Gastrocnemius medialis (tissue), 4 donors: ENCODE results near the gene KRT75. TPM values are rescaled to one million over a fixed set of nuclear protein-coding genes. Genes with fewer than 3 reads are reported as not detected.

Experiments
- ATAC-seq, 2 donors: fragments of 150-250 bp; one replicate each; pipeline ENCODE4 v1.9.1; 2016
- DNase-seq, 2 donors: peaks; one replicate each; pipeline ENCODE4 v3.0.0-alpha.2; 2019
- H3K27ac ChIP-seq, 4 donors: fragments of 200-600 bp; sonication (generic); 1 replicate in 1 of 4; 2 replicates in 3 of 4; pipeline ENCODE4 v1.5.1; 2016 to 2018; ENCODE audit warnings: mild to moderate bottlenecking in 2 of 4, moderate library complexity in 1 of 4
- H3K27me3 ChIP-seq, 3 donors: fragments of 200-600 bp; sonication (generic) in 2 of 3; 1 replicate in 1 of 3; 2 replicates in 2 of 3; pipeline versions ENCODE4 v1.5.1 to v1.6.0; 2016 to 2019; ENCODE audit warnings: mild to moderate bottlenecking in 1 of 3, moderate library complexity in 1 of 3
- H3K36me3 ChIP-seq, 2 donors: fragments of 200-600 bp; sonication (generic) in 1 of 2; one replicate each; pipeline ENCODE4 v1.5.1; 2017 to 2018
- H3K4me1 ChIP-seq, 2 donors: fragments of 200-600 bp; sonication (generic) in 1 of 2; one replicate each; pipeline ENCODE4 v1.5.1; 2016 to 2017; ENCODE audit warnings: mild to moderate bottlenecking in 2 of 2
- H3K4me3 ChIP-seq, 4 donors: fragments of 200-600 bp; sonication (generic) in 3 of 4; 1 replicate in 1 of 4; 2 replicates in 3 of 4; pipeline ENCODE4 v1.5.1; 2016 to 2019; ENCODE audit warnings: mild to moderate bottlenecking in 2 of 4
- H3K9me3 ChIP-seq, 3 donors: fragments of 200-600 bp; sonication (generic) in 2 of 3; 1 replicate in 1 of 3; 2 replicates in 2 of 3; pipeline ENCODE4 v1.5.1; 2016 to 2019
- POLR2A ChIP-seq, 2 donors: fragments of 450-650 bp; IDR thresholded peaks; one replicate each; pipeline ENCODE4 v1.6.1; 2017; ENCODE audit warnings: antibody characterized with exemption in 2 of 2, mild to moderate bottlenecking in 2 of 2, moderate library complexity in 2 of 2
- in situ Hi-C, 4 donors: fragments of 200-750 bp; cut with MboI; loops; one replicate each; pipeline versions ENCODE4 v1.15.0 to v1.8.0; 2017; ENCODE audit warnings: low sequenced_read_pairs in 4 of 4
- intact Hi-C: fragments of 100-400 bp; cut with DNase I; formaldehyde crosslinking; loops from one replicate; pipeline ENCODE4 v1.15.1; 2023; ENCODE audit warnings: low total_unique reads
- total RNA-seq, 4 donors: library from RNA; depleted of rRNA; stranded (reverse); fragments of >200 nt; gene quantifications; one replicate each; pipeline versions ENCODE4 v1.1.0 to v1.2.3, GENCODE V29; 2016
- TF ChIP-seq, protein P1 (sequence below), 5 experiments: fragments of 450-650 bp in 3 of 5; fragments of 200-600 bp in 2 of 5; sonication (generic) in 2 of 5; IDR thresholded peaks in 4 of 5; conservative IDR thresholded peaks in 1 of 5; 1 replicate in 4 of 5; 2 replicates in 1 of 5; pipeline ENCODE4 v1.5.1; 2016 to 2019; ENCODE audit warnings: antibody characterized with exemption in 5 of 5, mild to moderate bottlenecking in 3 of 5, moderate library complexity in 3 of 5

KRT75 gene
- total RNA-seq, 4 donors from 2014 or later, result not detected

DNA sequence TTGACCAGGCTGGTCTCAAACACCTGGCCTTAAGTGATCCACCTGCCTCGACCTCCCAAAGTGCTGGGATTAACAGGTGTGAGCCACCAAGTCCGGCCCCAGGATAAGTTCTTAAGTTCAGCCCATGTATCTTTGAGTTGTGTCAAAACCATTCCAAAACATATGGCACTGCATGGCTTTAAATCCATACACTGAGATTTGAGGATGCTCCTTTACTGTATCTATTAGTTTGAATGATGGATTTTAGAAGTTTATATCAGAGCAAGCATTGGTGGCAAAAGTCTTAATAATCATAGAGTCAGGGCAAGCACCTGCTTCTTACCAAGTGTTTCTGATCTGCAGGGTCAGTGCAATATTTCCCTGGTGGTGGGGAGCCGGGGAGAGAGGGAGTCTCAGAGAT lies 11.7 kb upstream of the KRT75 start:
- Histone ChIP-seq H3K4me3 (no peak overlapping the region), H3K27ac (no peak overlapping the region), H3K9me3 (no peaks in the 10 kb centered on the region), H3K36me3 (no peaks in the 10 kb centered on the region), H3K27me3 (peaks cover 0 to 5% (median 0%) of the 10 kb centered on the region in 3 donors), H3K4me1 (no peaks in the 10 kb centered on the region)
- TF ChIP-seq, protein P1, sequence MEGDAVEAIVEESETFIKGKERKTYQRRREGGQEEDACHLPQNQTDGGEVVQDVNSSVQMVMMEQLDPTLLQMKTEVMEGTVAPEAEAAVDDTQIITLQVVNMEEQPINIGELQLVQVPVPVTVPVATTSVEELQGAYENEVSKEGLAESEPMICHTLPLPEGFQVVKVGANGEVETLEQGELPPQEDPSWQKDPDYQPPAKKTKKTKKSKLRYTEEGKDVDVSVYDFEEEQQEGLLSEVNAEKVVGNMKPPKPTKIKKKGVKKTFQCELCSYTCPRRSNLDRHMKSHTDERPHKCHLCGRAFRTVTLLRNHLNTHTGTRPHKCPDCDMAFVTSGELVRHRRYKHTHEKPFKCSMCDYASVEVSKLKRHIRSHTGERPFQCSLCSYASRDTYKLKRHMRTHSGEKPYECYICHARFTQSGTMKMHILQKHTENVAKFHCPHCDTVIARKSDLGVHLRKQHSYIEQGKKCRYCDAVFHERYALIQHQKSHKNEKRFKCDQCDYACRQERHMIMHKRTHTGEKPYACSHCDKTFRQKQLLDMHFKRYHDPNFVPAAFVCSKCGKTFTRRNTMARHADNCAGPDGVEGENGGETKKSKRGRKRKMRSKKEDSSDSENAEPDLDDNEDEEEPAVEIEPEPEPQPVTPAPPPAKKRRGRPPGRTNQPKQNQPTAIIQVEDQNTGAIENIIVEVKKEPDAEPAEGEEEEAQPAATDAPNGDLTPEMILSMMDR (IDR thresholded peaks at IDR 0.05 in 4 of 5, conservative IDR thresholded peaks at IDR 0.05 in 1 of 5), result no peak
- TF ChIP-seq POLR2A (IDR thresholded peaks at IDR 0.05), result no peak
- no peak for DNase-seq
- intact Hi-C loops (no loop called here), in situ Hi-C loops (no loop called here)
- ATAC-seq, result no peak

DNA sequence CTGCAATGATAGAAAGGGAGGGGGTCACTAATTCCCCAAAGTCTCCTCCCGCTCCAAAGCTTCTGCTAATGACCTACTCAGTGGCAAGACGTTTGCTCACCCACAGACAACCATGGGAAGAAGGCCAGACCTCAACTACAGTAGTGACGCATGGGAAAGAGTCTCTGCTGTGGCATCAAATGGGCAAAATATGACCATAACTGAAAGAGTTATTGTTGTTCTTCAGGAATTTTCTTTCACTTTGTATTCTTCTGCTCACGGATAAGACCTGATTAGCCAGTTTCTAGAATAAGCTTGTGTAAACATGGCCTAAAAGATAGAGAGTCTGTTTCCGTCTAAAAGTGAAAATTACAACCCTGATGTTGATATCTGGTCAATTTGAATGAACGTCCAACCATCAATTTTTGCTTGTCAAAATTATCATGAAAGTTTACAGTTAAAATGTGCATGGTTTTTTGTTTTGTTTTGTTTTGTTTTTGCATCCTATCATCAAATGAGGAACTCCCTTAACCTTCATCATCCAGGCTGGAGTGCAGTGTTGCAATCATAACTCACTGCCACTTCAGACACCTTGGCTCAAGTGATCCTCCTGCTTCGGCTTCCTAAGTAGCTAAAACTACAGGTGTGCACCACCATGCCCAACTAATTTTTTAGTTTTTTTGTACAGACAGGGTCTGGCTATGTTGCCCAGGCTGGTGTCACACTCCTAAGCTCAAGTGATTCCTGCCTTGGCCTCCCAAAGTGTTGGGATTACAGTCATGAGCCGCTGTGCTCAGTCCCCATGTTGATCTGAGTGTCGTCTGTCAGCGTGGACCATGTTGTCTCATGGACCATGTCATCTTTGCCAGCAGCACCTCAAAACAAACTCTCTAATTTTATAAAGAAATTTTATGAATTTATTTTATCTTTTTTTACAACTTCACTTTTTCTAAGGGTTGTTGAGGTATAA lies 10.8 kb upstream of the KRT75 start:
- Histone ChIP-seq H3K4me3 (no peak overlapping the region), H3K36me3 (no peaks in the 10 kb centered on the region), H3K9me3 (no peaks in the 10 kb centered on the region), H3K27ac (no peak overlapping the region), H3K27me3 (peaks cover 0 to 5% (median 0%) of the 10 kb centered on the region in 3 donors), H3K4me1 (no peaks in the 10 kb centered on the region)
- DNase-seq (no peak), ATAC-seq (no peak)
- TF ChIP-seq, protein P1 (IDR thresholded peaks at IDR 0.05 in 4 of 5, conservative IDR thresholded peaks at IDR 0.05 in 1 of 5), result no peak
- TF ChIP-seq POLR2A (IDR thresholded peaks at IDR 0.05), result no peak
- intact Hi-C loops (no loop called here), in situ Hi-C loops (no loop called here)

DNA sequence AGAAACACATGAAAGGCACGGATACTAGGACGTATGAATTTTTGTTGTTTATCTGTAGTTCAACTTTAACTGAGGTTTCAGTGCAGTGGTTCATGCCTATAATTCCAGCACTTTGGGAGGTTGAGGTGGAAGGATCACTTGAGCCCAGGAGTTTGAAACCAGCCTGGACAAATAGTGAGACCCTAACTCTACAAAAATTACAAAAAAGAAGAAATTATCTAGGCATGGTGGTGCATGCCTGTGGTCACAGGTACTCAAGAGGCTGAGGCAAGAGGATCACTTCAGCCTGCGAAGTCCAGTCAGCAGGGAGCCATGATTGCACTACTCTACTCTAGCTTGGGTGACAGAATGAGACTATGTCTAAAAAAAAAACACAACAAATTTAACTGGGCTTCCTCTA lies 9.8 kb upstream of the KRT75 start:
- ATAC-seq, result no peak
- H3K27me3 ChIP-seq, result peaks cover 0 to 5% (median 0%) of the 10 kb centered on the region in 3 donors
- no peak overlapping the region for H3K4me3 ChIP-seq
- no peaks in the 10 kb centered on the region for H3K36me3 ChIP-seq
- no peak overlapping the region for H3K27ac ChIP-seq
- no peak for TF ChIP-seq POLR2A (IDR thresholded peaks at IDR 0.05)
- TF ChIP-seq, protein P1 (IDR thresholded peaks at IDR 0.05 in 4 of 5, conservative IDR thresholded peaks at IDR 0.05 in 1 of 5), result no peak
- H3K4me1 ChIP-seq, result no peaks in the 10 kb centered on the region
- no peaks in the 10 kb centered on the region for H3K9me3 ChIP-seq
- in situ Hi-C loops (no loop called here), intact Hi-C loops (no loop called here)
- DNase-seq, result no peak

DNA sequence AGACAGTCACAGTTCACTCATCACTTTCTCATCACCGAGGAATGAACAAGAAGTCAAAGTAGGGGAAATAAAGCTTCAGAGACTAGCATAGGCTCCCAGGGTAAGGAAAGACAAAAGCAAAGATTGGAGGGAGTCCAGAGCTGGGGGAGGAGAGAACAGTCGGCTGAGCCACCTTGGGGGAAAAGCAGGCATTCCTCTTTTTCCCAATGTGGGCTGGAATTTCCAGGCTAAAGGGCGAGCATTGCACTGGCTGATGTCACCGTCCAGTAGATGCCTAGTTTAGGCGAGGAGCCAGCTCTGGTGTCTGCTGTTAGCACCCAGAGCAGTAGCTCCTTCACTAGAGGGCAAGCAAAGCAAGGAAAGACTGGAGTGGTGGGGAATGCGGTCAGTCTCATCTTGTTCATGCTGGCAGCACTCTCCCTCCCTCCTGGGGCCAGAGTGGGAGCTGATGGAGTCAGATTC lies 8.5 kb upstream of the KRT75 start:
- ATAC-seq (no peak), DNase-seq (no peak)
- Histone ChIP-seq H3K9me3 (no peaks in the 10 kb centered on the region), H3K27ac (no peak overlapping the region), H3K27me3 (peaks cover 0 to 5% (median 0%) of the 10 kb centered on the region in 3 donors), H3K4me1 (no peaks in the 10 kb centered on the region), H3K36me3 (no peaks in the 10 kb centered on the region), H3K4me3 (no peak overlapping the region)
- in situ Hi-C loops, result no loop called here
- intact Hi-C loops, result no loop called here
- TF ChIP-seq POLR2A (IDR thresholded peaks at IDR 0.05), result no peak
- TF ChIP-seq, protein P1 (IDR thresholded peaks at IDR 0.05 in 4 of 5, conservative IDR thresholded peaks at IDR 0.05 in 1 of 5), result no peak
